ENCODE measurements around the gene SELENOI. TPM values are rescaled to one million over a fixed set of nuclear protein-coding genes. Genes with fewer than 3 reads are reported as not detected.

SELENOI gene
- total RNA-seq, 1 donor from 2014 or later: 13.0 TPM

GRCh38 chr2:26399771-26400376, 53.9 kb downstream of the SELENOI start:
- H3K9ac ChIP-seq (ENCODE audit: low read depth in 1 of 3, low read length in 3 of 3): no peak overlapping the region

GRCh38 chr2:26400723-26401122, 54.8 kb downstream of the SELENOI start:
- H3K27ac ChIP-seq (ENCODE audit: low read depth, low read length): no peak overlapping the region
- peaks cover 3 to 8% (median 3%) of the 10 kb centered on the region in 3 donors for H3K27me3 ChIP-seq (ENCODE audit: control insufficient read depth in 3 of 3, insufficient read depth in 3 of 3, low read length in 3 of 3)
- peaks cover 2 to 5% (median 4%) of the 10 kb centered on the region in 3 donors for H3K4me1 ChIP-seq (ENCODE audit: control insufficient read depth in 3 of 3, insufficient read depth in 3 of 3, low read length in 3 of 3)
- H3K9me3 ChIP-seq (ENCODE audit: control insufficient read depth in 3 of 3, low read length in 3 of 3): no peaks in the 10 kb centered on the region
- H3K36me3 ChIP-seq (ENCODE audit: control insufficient read depth in 3 of 3, insufficient read depth in 3 of 3, low read length in 3 of 3): peaks cover 0 to 3% (median 0%) of the 10 kb centered on the region in 3 donors
- H3K4me3 ChIP-seq (ENCODE audit: low read length in 3 of 3): no peak overlapping the region
- H3K9ac ChIP-seq (ENCODE audit: low read depth in 1 of 3, low read length in 3 of 3): no peak overlapping the region

More at GRCh38 chr2:26399771-26400376, 53.9 kb downstream of the SELENOI start:
- Histone ChIP-seq H3K27me3 (ENCODE audit: control insufficient read depth in 3 of 3, insufficient read depth in 3 of 3, low read length in 3 of 3) (peaks cover 3 to 8% (median 3%) of the 10 kb centered on the region in 3 donors), H3K4me3 (ENCODE audit: low read length in 3 of 3) (no peak overlapping the region), H3K36me3 (ENCODE audit: control insufficient read depth in 3 of 3, insufficient read depth in 3 of 3, low read length in 3 of 3) (peaks cover 0 to 5% (median 0%) of the 10 kb centered on the region in 3 donors), H3K4me1 (ENCODE audit: control insufficient read depth in 3 of 3, insufficient read depth in 3 of 3, low read length in 3 of 3) (peaks cover 2 to 5% (median 4%) of the 10 kb centered on the region in 3 donors), H3K9me3 (ENCODE audit: control insufficient read depth in 3 of 3, low read length in 3 of 3) (no peaks in the 10 kb centered on the region), H3K27ac (ENCODE audit: low read depth, low read length) (no peak overlapping the region)

- no peak within 1 kb of the TSS for H3K27ac ChIP-seq (ENCODE audit: low read depth, low read length)
- peaks cover 3 to 8% (median 3%) of the 10 kb centered on the region in 3 donors for H3K27me3 ChIP-seq (ENCODE audit: control insufficient read depth in 3 of 3, insufficient read depth in 3 of 3, low read length in 3 of 3)
- H3K4me3 ChIP-seq (ENCODE audit: low read length in 3 of 3): peak within 1 kb of the TSS in 2 of 3 donors; percentile 35 to 43
- H3K9ac ChIP-seq (ENCODE audit: low read depth in 1 of 3, low read length in 3 of 3): no peak within 1 kb of the TSS
- peaks cover 0 to 3% (median 0%) of the 10 kb centered on the region in 3 donors for H3K36me3 ChIP-seq (ENCODE audit: control insufficient read depth in 3 of 3, insufficient read depth in 3 of 3, low read length in 3 of 3)
- no peaks in the 10 kb centered on the region for H3K9me3 ChIP-seq (ENCODE audit: control insufficient read depth in 3 of 3, low read length in 3 of 3)
- H3K4me1 ChIP-seq (ENCODE audit: control insufficient read depth in 3 of 3, insufficient read depth in 3 of 3, low read length in 3 of 3): peaks cover 2 to 5% (median 4%) of the 10 kb centered on the region in 3 donors
Measured at GRCh38 chr2:26401739-26402541, 56.0 kb downstream of the SELENOI start, which contains the start of gene DRC1. Gene DRC1, plus strand, starts transcription at chr2:26401920. Its CDS starts 70 bp downstream, at chr2:26401990.

GRCh38 chr2:26407526-26407925, 61.6 kb downstream of the SELENOI start:
- H3K27me3 ChIP-seq (ENCODE audit: control insufficient read depth in 3 of 3, insufficient read depth in 3 of 3, low read length in 3 of 3): peaks cover 0 to 5% (median 0%) of the 10 kb centered on the region in 3 donors
- no peaks in the 10 kb centered on the region for H3K4me1 ChIP-seq (ENCODE audit: control insufficient read depth in 3 of 3, insufficient read depth in 3 of 3, low read length in 3 of 3)
- H3K9me3 ChIP-seq (ENCODE audit: control insufficient read depth in 3 of 3, low read length in 3 of 3): no peaks in the 10 kb centered on the region
- H3K4me3 ChIP-seq (ENCODE audit: low read length in 3 of 3): no peak overlapping the region
- no peaks in the 10 kb centered on the region for H3K36me3 ChIP-seq (ENCODE audit: control insufficient read depth in 3 of 3, insufficient read depth in 3 of 3, low read length in 3 of 3)
- no peak overlapping the region for H3K27ac ChIP-seq (ENCODE audit: low read depth, low read length)
- H3K9ac ChIP-seq (ENCODE audit: low read depth in 1 of 3, low read length in 3 of 3): no peak overlapping the region

- no peak overlapping the region for H3K27ac ChIP-seq (ENCODE audit: low read depth, low read length)
Measured at GRCh38 chr2:26409785-26410184, 63.8 kb downstream of the SELENOI start.

GRCh38 chr2:26410764-26411243, 64.9 kb downstream of the SELENOI start:
- Histone ChIP-seq H3K4me3 (ENCODE audit: low read length in 3 of 3) (no peak overlapping the region), H3K36me3 (ENCODE audit: control insufficient read depth in 3 of 3, insufficient read depth in 3 of 3, low read length in 3 of 3) (no peaks in the 10 kb centered on the region), H3K27ac (ENCODE audit: low read depth, low read length) (no peak overlapping the region), H3K27me3 (ENCODE audit: control insufficient read depth in 3 of 3, insufficient read depth in 3 of 3, low read length in 3 of 3) (peaks cover 0 to 4% (median 0%) of the 10 kb centered on the region in 3 donors), H3K9me3 (ENCODE audit: control insufficient read depth in 3 of 3, low read length in 3 of 3) (no peaks in the 10 kb centered on the region), H3K4me1 (ENCODE audit: control insufficient read depth in 3 of 3, insufficient read depth in 3 of 3, low read length in 3 of 3) (no peaks in the 10 kb centered on the region), H3K9ac (ENCODE audit: low read depth in 1 of 3, low read length in 3 of 3) (no peak overlapping the region)

More at GRCh38 chr2:26409785-26410184, 63.8 kb downstream of the SELENOI start:
- Histone ChIP-seq H3K36me3 (ENCODE audit: control insufficient read depth in 3 of 3, insufficient read depth in 3 of 3, low read length in 3 of 3) (no peaks in the 10 kb centered on the region), H3K4me3 (ENCODE audit: low read length in 3 of 3) (no peak overlapping the region), H3K4me1 (ENCODE audit: control insufficient read depth in 3 of 3, insufficient read depth in 3 of 3, low read length in 3 of 3) (no peaks in the 10 kb centered on the region), H3K9me3 (ENCODE audit: control insufficient read depth in 3 of 3, low read length in 3 of 3) (no peaks in the 10 kb centered on the region), H3K9ac (ENCODE audit: low read depth in 1 of 3, low read length in 3 of 3) (no peak overlapping the region), H3K27me3 (ENCODE audit: control insufficient read depth in 3 of 3, insufficient read depth in 3 of 3, low read length in 3 of 3) (peaks cover 0 to 4% (median 0%) of the 10 kb centered on the region in 3 donors)

- Histone ChIP-seq H3K27ac (ENCODE audit: low read depth, low read length) (no peak overlapping the region), H3K4me1 (ENCODE audit: control insufficient read depth in 3 of 3, insufficient read depth in 3 of 3, low read length in 3 of 3) (no peaks in the 10 kb centered on the region), H3K9me3 (ENCODE audit: control insufficient read depth in 3 of 3, low read length in 3 of 3) (no peaks in the 10 kb centered on the region), H3K27me3 (ENCODE audit: control insufficient read depth in 3 of 3, insufficient read depth in 3 of 3, low read length in 3 of 3) (peaks cover 0 to 4% (median 0%) of the 10 kb centered on the region in 3 donors), H3K4me3 (ENCODE audit: low read length in 3 of 3) (no peak overlapping the region), H3K36me3 (ENCODE audit: control insufficient read depth in 3 of 3, insufficient read depth in 3 of 3, low read length in 3 of 3) (no peaks in the 10 kb centered on the region), H3K9ac (ENCODE audit: low read depth in 1 of 3, low read length in 3 of 3) (no peak overlapping the region)
Measured at GRCh38 chr2:26411419-26411818, 65.5 kb downstream of the SELENOI start.

GRCh38 chr2:26412091-26412673, 66.2 kb downstream of the SELENOI start:
- Histone ChIP-seq H3K9me3 (ENCODE audit: control insufficient read depth in 3 of 3, low read length in 3 of 3) (no peaks in the 10 kb centered on the region), H3K27ac (ENCODE audit: low read depth, low read length) (no peak overlapping the region), H3K4me3 (ENCODE audit: low read length in 3 of 3) (no peak overlapping the region), H3K4me1 (ENCODE audit: control insufficient read depth in 3 of 3, insufficient read depth in 3 of 3, low read length in 3 of 3) (no peaks in the 10 kb centered on the region), H3K36me3 (ENCODE audit: control insufficient read depth in 3 of 3, insufficient read depth in 3 of 3, low read length in 3 of 3) (no peaks in the 10 kb centered on the region), H3K27me3 (ENCODE audit: control insufficient read depth in 3 of 3, insufficient read depth in 3 of 3, low read length in 3 of 3) (peaks cover 0 to 4% (median 0%) of the 10 kb centered on the region in 3 donors), H3K9ac (ENCODE audit: low read depth in 1 of 3, low read length in 3 of 3) (no peak overlapping the region)

GRCh38 chr2:26414311-26414710, 68.4 kb downstream of the SELENOI start:
- H3K9me3 ChIP-seq (ENCODE audit: control insufficient read depth in 3 of 3, low read length in 3 of 3): no peaks in the 10 kb centered on the region
- peaks cover 0 to 2% (median 0%) of the 10 kb centered on the region in 3 donors for H3K27me3 ChIP-seq (ENCODE audit: control insufficient read depth in 3 of 3, insufficient read depth in 3 of 3, low read length in 3 of 3)
- H3K36me3 ChIP-seq (ENCODE audit: control insufficient read depth in 3 of 3, insufficient read depth in 3 of 3, low read length in 3 of 3): no peaks in the 10 kb centered on the region
- H3K27ac ChIP-seq (ENCODE audit: low read depth, low read length): no peak overlapping the region
- H3K4me1 ChIP-seq (ENCODE audit: control insufficient read depth in 3 of 3, insufficient read depth in 3 of 3, low read length in 3 of 3): no peaks in the 10 kb centered on the region
- no peak overlapping the region for H3K9ac ChIP-seq (ENCODE audit: low read depth in 1 of 3, low read length in 3 of 3)
- H3K4me3 ChIP-seq (ENCODE audit: low read length in 3 of 3): no peak overlapping the region
